ENCODE data around the gene EZH1. TPM values are rescaled to one million over a fixed set of nuclear protein-coding genes. Genes with fewer than 3 reads are reported as not detected.

Gene EZH1
- total RNA-seq, 1 experiment from 2014 or later, result 31.7 TPM

DNA sequence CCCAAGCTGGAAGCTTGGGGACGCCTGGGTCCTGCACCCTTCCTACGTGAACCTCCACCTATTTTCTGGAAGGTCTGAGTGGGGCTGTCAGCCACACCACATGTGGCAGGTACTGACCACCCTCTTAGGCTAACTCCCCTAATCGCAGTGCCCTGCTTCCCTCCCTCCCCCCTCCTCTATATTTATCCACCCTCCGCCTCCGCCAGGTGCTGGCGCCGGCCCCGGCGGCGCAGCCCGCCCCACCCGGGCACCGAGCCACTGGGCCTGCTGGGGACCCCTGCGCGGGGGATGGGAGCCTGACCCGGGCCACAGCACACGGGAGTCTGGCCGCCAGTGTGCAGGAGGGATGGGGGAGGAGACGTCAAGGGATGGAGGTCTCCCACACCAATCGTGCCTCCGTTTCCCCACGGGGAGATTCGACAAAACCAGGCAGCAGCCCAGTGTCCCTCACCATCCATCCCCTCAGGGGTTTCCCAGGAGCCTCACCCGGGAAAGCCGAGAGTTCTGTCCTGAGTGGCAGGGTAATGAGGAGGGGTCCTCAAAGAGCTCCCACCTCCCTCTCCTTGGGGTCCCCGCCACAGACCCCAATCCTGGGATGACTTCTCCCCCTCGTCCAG is 69.4 kb downstream of the EZH1 start:
- H3K4me1 Mint-ChIP-seq (ENCODE audit: insufficient read depth, unreplicated experiment), result peaks cover 16% of the 10 kb centered on the region
- peak overlapping the region; percentile 86 for H3K4me3 Mint-ChIP-seq (ENCODE audit: unreplicated experiment)
- no peaks in the 10 kb centered on the region for H3K9me3 Mint-ChIP-seq (ENCODE audit: unreplicated experiment)
- intact Hi-C loops (cut with micrococcal nuclease), result loop anchor here (5.0 kb wide), 2 partner anchors 53 to 68 kb away; partner anchors contain the start of genes RETREG3 and TUBG1
- ChIA-PET CTCF (interaction anchor here (1.0 to 6.3 kb wide), 4 partner anchors 8 to 98 kb away, joined by 3 to 61 read pairs (median 32); partner anchors contain the start of genes PSMC3IP and TUBG1), POLR2A (interaction anchor here (0.6 to 10.9 kb wide), 16 partner anchors 8 to 470 kb away, joined by 3 to 158 read pairs (median 12); partner anchors contain the start of genes COASY, NAGLU, PSMC3IP and RETREG3)
- peak overlapping the region; percentile 42 for H3K27ac Mint-ChIP-seq (ENCODE audit: low read depth, unreplicated experiment)
- DNase-seq (ENCODE audit: unreplicated experiment), result peak; percentile 17
- no TSS peak for BruUV-seq (replicated peaks)
- peaks cover 32% of the 10 kb centered on the region for H3K36me3 Mint-ChIP-seq (ENCODE audit: insufficient read depth, unreplicated experiment)
- TF ChIP-seq, protein P1, sequence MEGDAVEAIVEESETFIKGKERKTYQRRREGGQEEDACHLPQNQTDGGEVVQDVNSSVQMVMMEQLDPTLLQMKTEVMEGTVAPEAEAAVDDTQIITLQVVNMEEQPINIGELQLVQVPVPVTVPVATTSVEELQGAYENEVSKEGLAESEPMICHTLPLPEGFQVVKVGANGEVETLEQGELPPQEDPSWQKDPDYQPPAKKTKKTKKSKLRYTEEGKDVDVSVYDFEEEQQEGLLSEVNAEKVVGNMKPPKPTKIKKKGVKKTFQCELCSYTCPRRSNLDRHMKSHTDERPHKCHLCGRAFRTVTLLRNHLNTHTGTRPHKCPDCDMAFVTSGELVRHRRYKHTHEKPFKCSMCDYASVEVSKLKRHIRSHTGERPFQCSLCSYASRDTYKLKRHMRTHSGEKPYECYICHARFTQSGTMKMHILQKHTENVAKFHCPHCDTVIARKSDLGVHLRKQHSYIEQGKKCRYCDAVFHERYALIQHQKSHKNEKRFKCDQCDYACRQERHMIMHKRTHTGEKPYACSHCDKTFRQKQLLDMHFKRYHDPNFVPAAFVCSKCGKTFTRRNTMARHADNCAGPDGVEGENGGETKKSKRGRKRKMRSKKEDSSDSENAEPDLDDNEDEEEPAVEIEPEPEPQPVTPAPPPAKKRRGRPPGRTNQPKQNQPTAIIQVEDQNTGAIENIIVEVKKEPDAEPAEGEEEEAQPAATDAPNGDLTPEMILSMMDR (IDR thresholded peaks at IDR 0.05; ENCODE audit: unreplicated experiment), result no peak
- no peaks in the 10 kb centered on the region for H3K27me3 Mint-ChIP-seq (ENCODE audit: insufficient read depth, unreplicated experiment)

DNA sequence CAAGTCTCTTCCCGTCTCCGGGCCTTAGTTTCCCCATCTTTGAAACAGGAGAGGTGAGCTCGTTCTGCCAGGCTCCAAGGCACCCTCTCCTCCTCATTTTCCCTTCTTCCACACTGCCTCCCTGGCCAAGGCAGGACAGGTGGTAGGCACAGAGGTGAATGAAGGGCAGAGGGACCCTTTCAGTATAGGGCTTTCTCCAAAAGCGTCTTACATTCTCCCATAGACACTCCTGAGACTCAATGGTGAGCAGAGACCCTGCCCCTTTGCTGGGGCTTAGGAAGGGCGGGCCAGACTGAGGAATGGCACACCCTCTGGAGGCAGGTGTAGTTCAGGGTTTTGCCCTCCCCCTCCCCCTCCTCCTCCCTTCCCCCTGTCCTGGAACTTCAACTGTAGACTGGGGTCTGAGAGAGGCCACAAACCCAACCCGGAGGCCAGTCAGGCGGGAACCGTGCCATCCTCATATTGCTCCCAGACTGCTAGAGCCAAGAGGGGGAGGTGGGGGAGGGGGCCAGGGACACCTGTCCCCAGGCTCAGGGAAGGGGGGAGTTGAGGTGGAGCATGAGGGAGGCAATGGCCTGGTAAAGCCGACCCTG is 70.0 kb downstream of the EZH1 start:
- DNase-seq (ENCODE audit: unreplicated experiment), result peak; percentile 46
- ChIA-PET POLR2A (interaction anchor here (0.7 to 10.9 kb wide), 8 partner anchors 14 to 97 kb away, joined by 3 to 158 read pairs (median 9); partner anchors contain the start of genes PSMC3IP, RETREG3, TUBG1 and TUBG2), CTCF (interaction anchor here (0.6 to 3.4 kb wide), 6 partner anchors 15 to 97 kb away, joined by 3 to 13 read pairs (median 3); partner anchors contain the start of genes PSMC3IP and TUBG1)
- peaks cover 16% of the 10 kb centered on the region for H3K4me1 Mint-ChIP-seq (ENCODE audit: insufficient read depth, unreplicated experiment)
- H3K36me3 Mint-ChIP-seq (ENCODE audit: insufficient read depth, unreplicated experiment), result peaks cover 35% of the 10 kb centered on the region
- no peaks in the 10 kb centered on the region for H3K27me3 Mint-ChIP-seq (ENCODE audit: insufficient read depth, unreplicated experiment)
- peak overlapping the region; percentile 86 for H3K4me3 Mint-ChIP-seq (ENCODE audit: unreplicated experiment)
- no peaks in the 10 kb centered on the region for H3K9me3 Mint-ChIP-seq (ENCODE audit: unreplicated experiment)
- no TSS peak for BruUV-seq (replicated peaks)
- no peak overlapping the region for H3K27ac Mint-ChIP-seq (ENCODE audit: low read depth, unreplicated experiment)
- TF ChIP-seq, protein P1 (IDR thresholded peaks at IDR 0.05; ENCODE audit: unreplicated experiment), result no peak
- intact Hi-C loops (cut with micrococcal nuclease), result loop anchor here (5.0 kb wide), 2 partner anchors 53 to 68 kb away; partner anchors contain the start of genes RETREG3 and TUBG1

DNA sequence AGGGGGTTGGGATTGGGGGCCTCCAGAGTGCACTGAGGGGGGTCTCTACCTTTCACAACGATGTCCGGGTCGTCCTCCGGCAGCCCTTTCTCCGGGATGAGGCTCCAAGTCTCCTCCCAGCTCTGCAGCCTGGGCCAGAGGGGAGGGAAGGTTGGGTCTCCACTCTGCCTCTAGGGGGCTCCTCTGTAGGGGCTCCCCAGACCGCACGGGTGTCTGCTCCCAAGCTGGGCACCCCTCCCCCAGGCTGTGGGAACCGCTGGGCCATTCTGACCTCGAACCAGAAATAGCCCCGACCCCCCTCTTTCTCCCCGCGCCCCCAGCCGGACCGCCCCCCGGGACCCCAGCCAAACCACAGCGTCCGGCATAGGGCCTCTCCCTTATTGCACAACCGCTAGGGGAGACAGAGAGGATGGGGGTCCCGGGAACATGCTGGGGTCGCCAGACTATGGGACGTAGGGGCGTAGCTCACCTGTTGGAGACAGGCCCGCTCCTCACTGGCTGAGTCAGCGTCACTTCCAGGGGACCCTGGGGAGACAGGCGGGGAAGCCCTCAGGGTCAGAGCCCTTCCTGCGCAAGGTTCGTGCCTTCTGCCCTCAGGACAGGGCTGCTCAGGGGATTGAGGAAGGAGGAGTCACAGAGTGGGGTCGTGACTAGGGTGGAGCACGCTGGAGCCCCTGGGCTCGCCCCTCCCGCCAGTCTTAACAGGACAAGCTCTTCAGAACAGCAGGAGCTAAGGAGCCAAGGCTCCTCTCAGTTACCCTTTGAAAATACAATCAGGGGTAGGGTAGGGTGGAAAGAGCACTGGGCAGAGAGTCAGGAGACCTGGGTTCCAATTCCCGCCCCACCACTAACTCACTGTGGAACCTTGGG is 70.7 kb downstream of the EZH1 start:
- H3K36me3 Mint-ChIP-seq (ENCODE audit: insufficient read depth, unreplicated experiment), result peaks cover 40% of the 10 kb centered on the region
- DNase-seq (ENCODE audit: unreplicated experiment), result peak; percentile 68
- H3K27me3 Mint-ChIP-seq (ENCODE audit: insufficient read depth, unreplicated experiment), result no peaks in the 10 kb centered on the region
- no TSS peak for BruUV-seq (replicated peaks)
- ChIA-PET POLR2A (interaction anchor here (0.6 to 10.9 kb wide), 10 partner anchors 13 to 160 kb away, joined by 3 to 158 read pairs (median 9); partner anchors contain the start of genes PSMC3IP, RETREG3, TUBG1 and TUBG2), CTCF (interaction anchor here (0.6 to 3.4 kb wide), 6 partner anchors 14 to 96 kb away, joined by 3 to 13 read pairs (median 3); partner anchors contain the start of genes PSMC3IP and TUBG1)
- no peaks in the 10 kb centered on the region for H3K9me3 Mint-ChIP-seq (ENCODE audit: unreplicated experiment)
- TF ChIP-seq, protein P1 (IDR thresholded peaks at IDR 0.05; ENCODE audit: unreplicated experiment), result peak; percentile 58
- intact Hi-C loops (cut with micrococcal nuclease), result no loop called here
- H3K4me1 Mint-ChIP-seq (ENCODE audit: insufficient read depth, unreplicated experiment), result peaks cover 21% of the 10 kb centered on the region
- H3K27ac Mint-ChIP-seq (ENCODE audit: low read depth, unreplicated experiment), result no peak overlapping the region
- peak overlapping the region; percentile 86 for H3K4me3 Mint-ChIP-seq (ENCODE audit: unreplicated experiment)

All from MCF 10A (cell line).